MCF 10A (cell line): ENCODE results near the gene RASGEF1C. TPM values are rescaled to one million over a fixed set of nuclear protein-coding genes. Genes with fewer than 3 reads are reported as not detected.

Experiments used
- Bru-seq: library from RNA; stranded (reverse); fragments of 400-500 nt; gene quantifications from one replicate; lab custom pipeline; 2021; lab: Mats Ljungman, UMichigan
- BruChase-seq, 2 experiments: library from RNA; stranded (reverse); fragments of 400-500 nt; gene quantifications; one replicate each; lab custom pipeline; 2021; lab: Mats Ljungman, UMichigan
- BruUV-seq: library from RNA; stranded (reverse); fragments of 400-500 nt; replicated peaks from 2 replicates; lab custom pipeline; 2021; lab: Mats Ljungman, UMichigan
- CTCF ChIA-PET: fragments of 300-600 bp; sonication (Branson Sonifier 250); formaldehyde crosslinking; extraction: SDS; loops from one replicate; lab custom pipeline; 2021; ENCODE audit warnings: antibody characterized with exemption, inconsistent platforms; lab: Yijun Ruan, JAX
- POLR2A ChIA-PET: fragments of 300-600, 350-650 bp; sonication (Branson Sonifier 250); formaldehyde crosslinking; extraction: SDS; loops from one replicate; lab custom pipeline; 2020; ENCODE audit warnings: antibody characterized with exemption, inconsistent platforms; lab: Yijun Ruan, JAX
- DNase-seq: peaks from one replicate; pipeline ENCODE4 v3.0.0-alpha.2; 2018; ENCODE audit not compliant: unreplicated experiment
- H3K27ac Mint-ChIP-seq: one replicate; pipeline ENCODE4 v1.8.0; 2022; ENCODE audit warnings: mild to moderate bottlenecking, low read depth, mixed read lengths; ENCODE audit not compliant: unreplicated experiment
- H3K27me3 Mint-ChIP-seq: one replicate; pipeline ENCODE4 v1.8.0; 2022; ENCODE audit warnings: mixed read lengths; ENCODE audit not compliant: insufficient read depth, unreplicated experiment
- H3K36me3 Mint-ChIP-seq: one replicate; pipeline ENCODE4 v1.8.0; 2022; ENCODE audit warnings: mild to moderate bottlenecking, moderate library complexity, mixed read lengths; ENCODE audit not compliant: insufficient read depth, unreplicated experiment
- H3K4me1 Mint-ChIP-seq: one replicate; pipeline ENCODE4 v1.8.0; 2022; ENCODE audit warnings: mixed read lengths; ENCODE audit not compliant: insufficient read depth, unreplicated experiment
- H3K4me3 Mint-ChIP-seq: one replicate; pipeline ENCODE4 v1.8.0; 2022; ENCODE audit warnings: mild to moderate bottlenecking, moderate library complexity, mixed read lengths; ENCODE audit not compliant: unreplicated experiment
- H3K9me3 Mint-ChIP-seq: one replicate; pipeline ENCODE4 v1.8.0; 2022; ENCODE audit warnings: mixed read lengths; ENCODE audit not compliant: unreplicated experiment
- intact Hi-C: fragments of 100-400 bp; cut with micrococcal nuclease; formaldehyde crosslinking; loops from 2 replicates; pipeline ENCODE4 v1.14.1; 2022
- long read RNA-seq: library from polyadenylated mRNA; stranded (forward); transcript quantifications from one replicate; pipeline ENCODE4 v2.0.0, GENCODE V29; 2022
- total RNA-seq: library from RNA; stranded (reverse); gene quantifications from 2 replicates; pipeline ENCODE4 v1.2.3, GENCODE V29; 2022
- TF ChIP-seq, protein P1 (sequence below): fragments of 200-600 bp; IDR thresholded peaks from one replicate; pipeline ENCODE4 v1.8.0; 2022; ENCODE audit warnings: antibody characterized with exemption, mild to moderate bottlenecking; ENCODE audit not compliant: unreplicated experiment

The RASGEF1C gene
- not detected in 2 replicates for total RNA-seq
- Bru-seq, nascent RNA, result percentile 16 among the genes with signal in this experiment
- BruChase-seq, experiment 1, labeled RNA remaining after a 6-hour chase, result percentile 12 among the genes with signal in this experiment
- BruChase-seq, experiment 2, labeled RNA remaining after a 2-hour chase, result percentile 16 among the genes with signal in this experiment
- long read RNA-seq, result 0 reads

DNA sequence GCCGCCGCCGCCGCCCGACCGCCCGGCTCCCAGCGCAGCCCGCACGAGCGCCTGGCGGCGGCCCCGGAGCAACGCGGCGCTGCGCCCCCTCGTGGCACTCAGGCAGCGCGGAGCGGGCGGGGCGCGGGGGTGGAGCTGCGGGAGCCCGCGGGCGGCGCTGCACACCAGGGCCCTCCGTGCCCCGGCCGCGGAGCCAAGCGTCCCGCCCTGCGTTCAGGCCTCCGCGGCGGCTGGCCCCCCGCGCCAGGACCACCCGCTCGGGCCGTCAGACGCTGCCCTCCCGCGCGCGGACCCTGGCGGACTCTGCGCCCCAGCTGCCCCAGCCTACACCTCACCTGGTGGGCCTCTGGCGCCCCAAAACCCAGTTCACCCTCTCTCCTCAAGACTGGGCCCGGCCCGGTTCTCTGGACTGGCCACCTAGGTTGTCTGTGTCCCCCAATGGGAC lies at the start of gene RASGEF1C:
TSS of gene RASGEF1C (minus strand) at position 75 of the 445 bp plus-strand sequence. CDS start 71,159 bp downstream, outside the sequence.
- POLR2A ChIA-PET, result interaction anchor here (0.6 to 1.2 kb wide), 4 partner anchors 75 to 139 kb away, joined by 3 to 5 read pairs (median 3); no protein-coding TSS in a partner anchor
- CTCF ChIA-PET, result interaction anchor here (0.5 to 5.8 kb wide), 15 partner anchors 10 to 459 kb away, joined by 3 to 51 read pairs (median 4); no protein-coding TSS in a partner anchor
- H3K27me3 Mint-ChIP-seq, result peaks cover 12% of the 10 kb centered on the region
- no TSS peak for BruUV-seq
- intact Hi-C loops, result loop anchor here (2.0 kb wide), 1 partner anchor 82 kb away; no protein-coding TSS in a partner anchor
- peaks cover 6% of the 10 kb centered on the region for H3K36me3 Mint-ChIP-seq
- H3K4me3 Mint-ChIP-seq, result peak within 1 kb of the TSS; percentile 66
- TF ChIP-seq, protein P1, sequence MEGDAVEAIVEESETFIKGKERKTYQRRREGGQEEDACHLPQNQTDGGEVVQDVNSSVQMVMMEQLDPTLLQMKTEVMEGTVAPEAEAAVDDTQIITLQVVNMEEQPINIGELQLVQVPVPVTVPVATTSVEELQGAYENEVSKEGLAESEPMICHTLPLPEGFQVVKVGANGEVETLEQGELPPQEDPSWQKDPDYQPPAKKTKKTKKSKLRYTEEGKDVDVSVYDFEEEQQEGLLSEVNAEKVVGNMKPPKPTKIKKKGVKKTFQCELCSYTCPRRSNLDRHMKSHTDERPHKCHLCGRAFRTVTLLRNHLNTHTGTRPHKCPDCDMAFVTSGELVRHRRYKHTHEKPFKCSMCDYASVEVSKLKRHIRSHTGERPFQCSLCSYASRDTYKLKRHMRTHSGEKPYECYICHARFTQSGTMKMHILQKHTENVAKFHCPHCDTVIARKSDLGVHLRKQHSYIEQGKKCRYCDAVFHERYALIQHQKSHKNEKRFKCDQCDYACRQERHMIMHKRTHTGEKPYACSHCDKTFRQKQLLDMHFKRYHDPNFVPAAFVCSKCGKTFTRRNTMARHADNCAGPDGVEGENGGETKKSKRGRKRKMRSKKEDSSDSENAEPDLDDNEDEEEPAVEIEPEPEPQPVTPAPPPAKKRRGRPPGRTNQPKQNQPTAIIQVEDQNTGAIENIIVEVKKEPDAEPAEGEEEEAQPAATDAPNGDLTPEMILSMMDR, result peak; percentile 49
- no peak within 1 kb of the TSS for H3K27ac Mint-ChIP-seq
- peak; percentile 72 for DNase-seq
- H3K9me3 Mint-ChIP-seq, result no peaks in the 10 kb centered on the region
- peaks cover 12% of the 10 kb centered on the region for H3K4me1 Mint-ChIP-seq

GRCh38 chr5:180253036-180253824 lies 44.2 kb upstream of the RASGEF1C start:
- peaks cover 79% of the 10 kb centered on the region for H3K36me3 Mint-ChIP-seq
- TF ChIP-seq, protein P1, result no peak

DNA sequence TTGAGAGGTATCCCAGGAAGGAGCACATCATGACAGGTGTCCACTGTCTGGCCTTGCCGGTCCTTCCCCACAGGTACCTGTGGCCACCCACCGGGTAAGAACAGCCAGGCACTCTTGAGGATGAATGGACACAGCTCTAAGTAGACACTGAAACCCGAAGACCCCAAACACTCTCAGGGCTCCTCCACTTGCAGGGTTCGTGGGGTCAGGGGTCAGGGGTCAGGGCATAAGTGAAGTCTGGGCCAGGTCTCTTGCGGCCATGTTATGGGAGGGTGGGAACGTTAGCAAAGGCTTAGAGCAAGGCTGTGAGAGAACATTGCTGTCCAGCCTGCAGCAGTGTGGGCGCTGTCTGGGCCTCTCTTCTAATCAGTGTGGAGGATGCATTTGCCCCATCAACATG lies 42.9 kb upstream of the RASGEF1C start:
- BruUV-seq, result no TSS peak
- TF ChIP-seq, protein P1, result no peak
- no peak for DNase-seq
- intact Hi-C loops, result no loop called here
- no peaks in the 10 kb centered on the region for H3K27me3 Mint-ChIP-seq
- peaks cover 55% of the 10 kb centered on the region for H3K9me3 Mint-ChIP-seq
- H3K27ac Mint-ChIP-seq, result no peak overlapping the region
- ChIA-PET CTCF (interaction anchor here (0.6 kb wide), 1 partner anchor 338 kb away, joined by 3 read pairs; no protein-coding TSS in a partner anchor), POLR2A (no interaction called here)
- no peak overlapping the region for H3K4me3 Mint-ChIP-seq
- peaks cover 79% of the 10 kb centered on the region for H3K36me3 Mint-ChIP-seq
- H3K4me1 Mint-ChIP-seq, result no peaks in the 10 kb centered on the region

More at GRCh38 chr5:180253036-180253824, 44.2 kb upstream of the RASGEF1C start:
- no peaks in the 10 kb centered on the region for H3K27me3 Mint-ChIP-seq
- DNase-seq, result peak; percentile 16
- ChIA-PET POLR2A (no interaction called here), CTCF (interaction anchor here (0.5 to 0.8 kb wide), 2 partner anchors 44 to 46 kb away, joined by 3 read pairs; partner anchors contain the start of gene RASGEF1C)
- H3K9me3 Mint-ChIP-seq, result peaks cover 59% of the 10 kb centered on the region
- no peak overlapping the region for H3K4me3 Mint-ChIP-seq
- intact Hi-C loops, result no loop called here
- BruUV-seq, result no TSS peak
- no peak overlapping the region for H3K27ac Mint-ChIP-seq
- H3K4me1 Mint-ChIP-seq, result no peaks in the 10 kb centered on the region

- H3K27me3 Mint-ChIP-seq, result no peaks in the 10 kb centered on the region
- H3K4me1 Mint-ChIP-seq, result no peaks in the 10 kb centered on the region
- H3K27ac Mint-ChIP-seq, result no peak overlapping the region
- H3K9me3 Mint-ChIP-seq, result peaks cover 62% of the 10 kb centered on the region
- intact Hi-C loops, result no loop called here
- H3K36me3 Mint-ChIP-seq, result peaks cover 85% of the 10 kb centered on the region
- DNase-seq, result no peak
- no peak overlapping the region for H3K4me3 Mint-ChIP-seq
- ChIA-PET POLR2A (no interaction called here), CTCF (no interaction called here)
- BruUV-seq, result no TSS peak
- TF ChIP-seq, protein P1, result no peak
Measured at GRCh38 chr5:180251141-180251540, 42.1 kb upstream of the RASGEF1C start.
